Measurements from ENCODE around the gene VAV3. TPM values are rescaled to one million over a fixed set of nuclear protein-coding genes. Genes with fewer than 3 reads are reported as not detected.

VAV3 gene
- total and polyA plus RNA-seq, 2 of the 8 experiments (the other 6 are each of a cell fraction or from before 2014, with no cell fraction given), result 2.9 to 7.9 TPM

GRCh38 chr1:107870696-107871095 lies 94.3 kb downstream of the VAV3 start (continued):
- TF ChIP-seq TEAD4 (IDR thresholded peaks at IDR 0.05; ENCODE audit: low read depth, low read length) (no peak), SIX5 (IDR thresholded peaks at IDR 0.05; ENCODE audit: low read depth, low read length) (no peak), GABPA (IDR thresholded peaks at IDR 0.05; ENCODE audit: borderline replicate concordance, insufficient read depth, low read length) (no peak), RAD21 (IDR thresholded peaks at IDR 0.05 in 1 of 2, conservative IDR thresholded peaks at IDR 0.05 in 1 of 2; ENCODE audit: low read depth in 2 of 2, low read length in 2 of 2) (no peak), HDAC2 (IDR thresholded peaks at IDR 0.05; ENCODE audit: borderline replicate concordance in 1 of 2, low read depth in 2 of 2, low read length in 2 of 2) (no peak), ASH2L (IDR thresholded peaks at IDR 0.05; ENCODE audit: low read length) (no peak)
